Measurements from ENCODE around the gene DDIT3. TPM values are rescaled to one million over a fixed set of nuclear protein-coding genes. Genes with fewer than 3 reads are reported as not detected.

The DDIT3 gene
- total RNA-seq, 1 experiment from 2014 or later = 70.2 TPM

DNA sequence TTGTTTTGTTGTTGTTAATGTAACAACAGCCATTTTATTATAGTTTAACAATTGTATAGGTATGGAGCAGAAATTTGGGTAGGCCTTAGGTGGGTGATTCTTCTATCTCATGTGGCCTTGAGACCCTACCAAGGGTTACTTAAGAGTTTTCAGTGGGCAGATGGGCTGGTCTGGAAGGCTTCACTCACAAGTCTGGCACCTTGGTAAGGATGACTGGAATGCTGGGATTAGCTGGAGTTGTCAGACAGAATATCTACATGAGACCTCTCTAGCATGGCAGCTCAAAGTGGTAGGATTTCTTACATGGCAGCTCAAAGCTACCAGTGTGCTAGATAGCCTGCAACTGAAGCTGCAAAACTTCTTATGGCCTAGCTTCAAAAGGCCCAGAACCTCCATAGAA, 34.6 kb downstream of the DDIT3 start:
- no peak overlapping the region for H3K4me3 Mint-ChIP-seq (ENCODE audit: low read depth, unreplicated experiment)
- no TSS peak for BruUV-seq (replicated peaks)
- H3K36me3 Mint-ChIP-seq (ENCODE audit: insufficient read depth, unreplicated experiment) = peaks cover 31% of the 10 kb centered on the region
- CTCF ChIA-PET = no interaction called here
- H3K27me3 Mint-ChIP-seq (ENCODE audit: unreplicated experiment) = peaks cover 30% of the 10 kb centered on the region
- intact Hi-C loops (cut with micrococcal nuclease; ENCODE audit: unreplicated experiment) = no loop called here
- DNase-seq = no peak
- H3K9me3 Mint-ChIP-seq (ENCODE audit: low read depth, unreplicated experiment) = no peaks in the 10 kb centered on the region
- no peak overlapping the region for H3K27ac Mint-ChIP-seq (ENCODE audit: unreplicated experiment)
- TF ChIP-seq, protein P1, sequence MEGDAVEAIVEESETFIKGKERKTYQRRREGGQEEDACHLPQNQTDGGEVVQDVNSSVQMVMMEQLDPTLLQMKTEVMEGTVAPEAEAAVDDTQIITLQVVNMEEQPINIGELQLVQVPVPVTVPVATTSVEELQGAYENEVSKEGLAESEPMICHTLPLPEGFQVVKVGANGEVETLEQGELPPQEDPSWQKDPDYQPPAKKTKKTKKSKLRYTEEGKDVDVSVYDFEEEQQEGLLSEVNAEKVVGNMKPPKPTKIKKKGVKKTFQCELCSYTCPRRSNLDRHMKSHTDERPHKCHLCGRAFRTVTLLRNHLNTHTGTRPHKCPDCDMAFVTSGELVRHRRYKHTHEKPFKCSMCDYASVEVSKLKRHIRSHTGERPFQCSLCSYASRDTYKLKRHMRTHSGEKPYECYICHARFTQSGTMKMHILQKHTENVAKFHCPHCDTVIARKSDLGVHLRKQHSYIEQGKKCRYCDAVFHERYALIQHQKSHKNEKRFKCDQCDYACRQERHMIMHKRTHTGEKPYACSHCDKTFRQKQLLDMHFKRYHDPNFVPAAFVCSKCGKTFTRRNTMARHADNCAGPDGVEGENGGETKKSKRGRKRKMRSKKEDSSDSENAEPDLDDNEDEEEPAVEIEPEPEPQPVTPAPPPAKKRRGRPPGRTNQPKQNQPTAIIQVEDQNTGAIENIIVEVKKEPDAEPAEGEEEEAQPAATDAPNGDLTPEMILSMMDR (IDR thresholded peaks at IDR 0.05; ENCODE audit: unreplicated experiment) = no peak
- H3K4me1 Mint-ChIP-seq (ENCODE audit: low read depth, unreplicated experiment) = peaks cover 9% of the 10 kb centered on the region

DNA sequence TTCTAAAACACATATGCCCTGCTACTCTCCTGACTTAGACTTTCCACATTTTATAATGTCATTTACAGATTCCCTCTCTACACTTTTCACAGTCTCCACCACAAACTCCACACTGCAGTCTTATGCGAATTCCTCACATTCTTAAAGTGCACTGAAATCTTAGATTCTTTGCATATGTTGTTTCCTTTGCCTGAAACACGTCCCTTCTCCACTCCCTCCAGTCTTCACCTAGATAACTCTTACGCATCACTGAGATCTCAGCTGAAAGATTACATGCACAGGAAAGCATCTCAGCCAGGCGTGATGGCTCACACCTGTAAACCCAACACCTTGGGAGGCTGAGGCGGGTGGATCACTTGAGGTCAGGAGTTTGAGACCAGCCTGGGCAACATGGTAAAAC, 36.8 kb downstream of the DDIT3 start:
- peaks cover 9% of the 10 kb centered on the region for H3K36me3 Mint-ChIP-seq (ENCODE audit: insufficient read depth, unreplicated experiment)
- TF ChIP-seq, protein P1 (IDR thresholded peaks at IDR 0.05; ENCODE audit: unreplicated experiment) = no peak
- H3K27ac Mint-ChIP-seq (ENCODE audit: unreplicated experiment) = no peak overlapping the region
- intact Hi-C loops (cut with micrococcal nuclease; ENCODE audit: unreplicated experiment) = no loop called here
- H3K27me3 Mint-ChIP-seq (ENCODE audit: unreplicated experiment) = peaks cover 52% of the 10 kb centered on the region
- BruUV-seq (replicated peaks) = no TSS peak
- no peaks in the 10 kb centered on the region for H3K9me3 Mint-ChIP-seq (ENCODE audit: low read depth, unreplicated experiment)
- peaks cover 10% of the 10 kb centered on the region for H3K4me1 Mint-ChIP-seq (ENCODE audit: low read depth, unreplicated experiment)
- CTCF ChIA-PET = no interaction called here
- DNase-seq = no peak
- no peak overlapping the region for H3K4me3 Mint-ChIP-seq (ENCODE audit: low read depth, unreplicated experiment)

DNA sequence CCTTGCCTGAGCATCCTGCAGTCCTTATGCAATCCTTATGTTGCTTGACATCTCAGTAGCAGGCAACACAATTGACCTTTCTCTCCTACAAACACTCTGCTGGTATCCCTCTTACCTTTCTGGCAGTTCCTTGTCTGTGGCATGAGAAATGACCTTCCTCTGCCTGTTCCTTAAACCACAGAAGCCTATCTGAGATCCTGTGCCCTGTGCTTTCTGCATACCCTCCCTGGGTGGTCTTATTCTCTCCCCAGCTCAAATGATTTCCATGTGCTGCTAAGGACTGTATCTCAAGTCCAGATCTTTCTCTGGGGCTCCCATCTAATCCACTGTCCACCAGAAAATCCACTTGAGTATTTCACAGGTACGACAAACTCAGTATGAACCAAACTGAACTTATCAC, 38.6 kb downstream of the DDIT3 start:
- TF ChIP-seq, protein P1 (IDR thresholded peaks at IDR 0.05; ENCODE audit: unreplicated experiment) = no peak
- intact Hi-C loops (cut with micrococcal nuclease; ENCODE audit: unreplicated experiment) = no loop called here
- Mint-ChIP-seq H3K36me3 (ENCODE audit: insufficient read depth, unreplicated experiment) (no peaks in the 10 kb centered on the region), H3K4me3 (ENCODE audit: low read depth, unreplicated experiment) (no peak overlapping the region), H3K4me1 (ENCODE audit: low read depth, unreplicated experiment) (peaks cover 21% of the 10 kb centered on the region), H3K27me3 (ENCODE audit: unreplicated experiment) (peaks cover 70% of the 10 kb centered on the region), H3K9me3 (ENCODE audit: low read depth, unreplicated experiment) (no peaks in the 10 kb centered on the region), H3K27ac (ENCODE audit: unreplicated experiment) (no peak overlapping the region)
- CTCF ChIA-PET = no interaction called here
- no peak for DNase-seq
- no TSS peak for BruUV-seq (replicated peaks)

DNA sequence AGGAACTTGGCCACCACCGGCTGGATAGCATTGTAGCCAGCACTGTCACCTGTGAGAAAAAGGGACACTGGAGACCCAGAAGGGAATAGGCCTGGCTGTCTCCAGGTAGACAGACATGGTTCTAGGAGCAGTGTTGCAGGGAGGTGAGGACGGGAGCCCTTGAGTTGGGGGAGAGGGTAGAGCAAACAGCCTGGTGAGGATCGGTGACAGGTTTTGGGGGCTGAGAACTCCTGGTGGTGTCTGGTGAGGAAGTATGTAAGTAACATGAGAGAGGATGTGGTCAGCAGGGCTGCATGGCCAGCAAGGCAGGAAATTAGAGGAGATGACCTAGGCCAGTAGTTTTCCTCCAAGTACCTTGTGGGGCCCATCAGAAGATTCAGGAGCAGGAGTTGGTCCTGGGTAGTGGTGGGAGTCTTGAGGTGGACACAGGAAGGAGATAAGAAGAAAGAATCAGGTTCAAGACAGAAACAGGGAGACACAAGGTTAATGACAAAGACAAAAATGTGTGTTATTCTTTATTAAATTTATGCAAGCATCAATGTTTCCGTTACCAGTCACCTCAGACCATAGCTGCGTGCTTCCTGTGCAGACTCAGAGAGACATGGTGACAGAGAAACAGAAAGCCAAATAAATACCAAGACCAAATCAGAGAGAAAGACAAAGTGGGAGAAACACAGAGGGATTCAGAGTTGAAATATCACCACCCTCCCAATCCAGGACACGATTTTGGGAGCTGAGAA, 40.8 kb downstream of the DDIT3 start, which contains the start of gene ARHGAP9:
ARHGAP9 (minus strand) TSS at position 491 of the 740 bp plus-strand sequence; CDS start at position 31, 460 bp downstream.
- CTCF ChIA-PET = no interaction called here

More for the DNA sequence above, 40.8 kb downstream of the DDIT3 start, which contains the start of gene ARHGAP9:
- DNase-seq = no peak
- TF ChIP-seq, protein P1 (IDR thresholded peaks at IDR 0.05; ENCODE audit: unreplicated experiment) = no peak
- intact Hi-C loops (cut with micrococcal nuclease; ENCODE audit: unreplicated experiment) = no loop called here
- H3K27me3 Mint-ChIP-seq (ENCODE audit: unreplicated experiment) = peaks cover 91% of the 10 kb centered on the region
- no peaks in the 10 kb centered on the region for H3K36me3 Mint-ChIP-seq (ENCODE audit: insufficient read depth, unreplicated experiment)
- no peak within 1 kb of the TSS for H3K4me3 Mint-ChIP-seq (ENCODE audit: low read depth, unreplicated experiment)
- peaks cover 25% of the 10 kb centered on the region for H3K4me1 Mint-ChIP-seq (ENCODE audit: low read depth, unreplicated experiment)
- no peak within 1 kb of the TSS for H3K27ac Mint-ChIP-seq (ENCODE audit: unreplicated experiment)
- no TSS peak for BruUV-seq (replicated peaks)
- H3K9me3 Mint-ChIP-seq (ENCODE audit: low read depth, unreplicated experiment) = no peaks in the 10 kb centered on the region
